ENCODE results near the gene FAM184A. TPM values are rescaled to one million over a fixed set of nuclear protein-coding genes. Genes with fewer than 3 reads are reported as not detected.

Gene FAM184A
- total RNA-seq, result under 0.01 and 0.16 TPM in 2 replicates

GRCh38 chr6:119078376-119079282 is at the start of gene FAM184A:
TSS of gene FAM184A (minus strand) at chr6:119078664. CDS start at chr6:119078299, 365 bp downstream.

GRCh38 chr6:118934461-118935330 is 143.8 kb downstream of the FAM184A start, which contains the start of gene MCM9:
TSS of gene MCM9 (minus strand) at chr6:118935159. CDS start at chr6:118931723, 3,436 bp downstream.

Other genes starting within 250 kb of the FAM184A start
- 10.8 and 14.2 TPM in 2 replicates for gene ASF1A, start 184.5 kb downstream of the FAM184A start, total RNA-seq
- gene MCM9, start 143.5 kb downstream of the FAM184A start, total RNA-seq, result 5.2 and 7.1 TPM in 2 replicates